Measurements from ENCODE around the gene LRRC4C.

DNA sequence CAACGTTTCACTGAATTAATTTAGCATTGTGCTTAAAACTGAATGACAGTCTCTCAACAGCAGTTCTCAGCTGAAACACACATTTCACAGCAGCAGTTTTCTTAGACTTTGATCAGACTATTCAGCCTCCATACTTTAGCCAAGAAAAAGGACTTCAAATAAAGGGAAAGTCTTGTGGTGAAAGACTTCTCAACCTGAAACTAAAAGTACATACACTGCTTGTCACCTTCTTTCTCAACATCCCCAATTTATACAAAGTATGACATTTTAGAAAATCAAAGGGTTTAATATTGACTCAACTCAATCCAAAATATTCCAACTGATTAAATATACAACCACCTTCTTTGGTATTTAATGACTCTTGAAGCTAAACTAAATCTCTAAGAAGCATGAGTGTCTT lies 419.0 kb downstream of the LRRC4C start:
- TF ChIP-seq, protein P1, sequence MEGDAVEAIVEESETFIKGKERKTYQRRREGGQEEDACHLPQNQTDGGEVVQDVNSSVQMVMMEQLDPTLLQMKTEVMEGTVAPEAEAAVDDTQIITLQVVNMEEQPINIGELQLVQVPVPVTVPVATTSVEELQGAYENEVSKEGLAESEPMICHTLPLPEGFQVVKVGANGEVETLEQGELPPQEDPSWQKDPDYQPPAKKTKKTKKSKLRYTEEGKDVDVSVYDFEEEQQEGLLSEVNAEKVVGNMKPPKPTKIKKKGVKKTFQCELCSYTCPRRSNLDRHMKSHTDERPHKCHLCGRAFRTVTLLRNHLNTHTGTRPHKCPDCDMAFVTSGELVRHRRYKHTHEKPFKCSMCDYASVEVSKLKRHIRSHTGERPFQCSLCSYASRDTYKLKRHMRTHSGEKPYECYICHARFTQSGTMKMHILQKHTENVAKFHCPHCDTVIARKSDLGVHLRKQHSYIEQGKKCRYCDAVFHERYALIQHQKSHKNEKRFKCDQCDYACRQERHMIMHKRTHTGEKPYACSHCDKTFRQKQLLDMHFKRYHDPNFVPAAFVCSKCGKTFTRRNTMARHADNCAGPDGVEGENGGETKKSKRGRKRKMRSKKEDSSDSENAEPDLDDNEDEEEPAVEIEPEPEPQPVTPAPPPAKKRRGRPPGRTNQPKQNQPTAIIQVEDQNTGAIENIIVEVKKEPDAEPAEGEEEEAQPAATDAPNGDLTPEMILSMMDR (IDR thresholded peaks at IDR 0.05; ENCODE audit: poor library complexity, severe bottlenecking), result no peak
- TF ChIP-seq EZH2 (IDR thresholded peaks at IDR 0.05; ENCODE audit: borderline replicate concordance, insufficient read depth, low read length, poor library complexity, severe bottlenecking) (no peak), POLR2AphosphoS5 (IDR thresholded peaks at IDR 0.05) (no peak), RAD21 (conservative IDR thresholded peaks at IDR 0.05) (no peak), TAF1 (IDR thresholded peaks at IDR 0.05; ENCODE audit: low read depth) (no peak)

Measured in neural cell (in vitro differentiated cells).